Adrenal gland (tissue), 5 donors: ENCODE measurements around the gene DST.

Experiments
- CTCF ChIP-seq, 6 experiments: fragments of 450-650 bp in 4 of 6; fragments of 200-600 bp in 2 of 6; sonication (generic) in 1 of 6; IDR thresholded peaks; 1 replicate in 5 of 6; 2 replicates in 1 of 6; pipeline versions ENCODE4 v1.5.1 to v1.8.0; 2016 to 2021; ENCODE audit warnings: antibody characterized with exemption in 6 of 6, mild to moderate bottlenecking in 2 of 6, moderate library complexity in 1 of 6
- POLR2A ChIP-seq, 2 donors: fragments of 450-650 bp; IDR thresholded peaks; one replicate each; pipeline ENCODE4 v1.6.1; 2017; ENCODE audit warnings: antibody characterized with exemption in 2 of 2, mild to moderate bottlenecking in 2 of 2, moderate library complexity in 1 of 2
- donor health status: DM: no; HTN: no; CAD: no.

DNA sequence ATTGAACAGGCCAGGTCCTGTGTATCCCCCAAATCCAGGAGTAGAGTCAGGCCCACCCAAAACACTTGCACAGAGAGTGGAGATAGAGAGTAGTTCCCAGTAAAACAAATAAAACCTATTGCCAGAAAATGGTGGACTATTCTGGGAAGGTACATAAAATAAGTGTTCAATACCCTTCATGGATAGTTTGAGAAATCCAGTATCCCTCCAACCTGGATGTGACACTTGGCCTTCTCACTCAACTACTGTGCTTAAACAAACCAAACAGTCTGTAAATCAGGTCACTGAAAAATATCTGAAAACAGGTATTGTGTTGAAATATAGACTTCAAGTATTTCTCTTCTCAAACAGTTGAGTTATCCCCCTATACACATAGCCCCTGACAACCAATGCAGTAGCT lies 233.7 kb downstream of the DST start:
- no peak for TF ChIP-seq CTCF (IDR thresholded peaks at IDR 0.05)
- no peak for TF ChIP-seq POLR2A (IDR thresholded peaks at IDR 0.05)
